HG03439 (cell line): Measurements from ENCODE around the gene SGSM2.

Experiments used
- ATAC-seq: cut with Tn5 transposase; IDR thresholded peaks from one replicate; pipeline ENCODE4 v1.9.1; 2021; ENCODE audit warnings: mild to moderate bottlenecking, moderate library complexity; ENCODE audit not compliant: unreplicated experiment

SGSM2 gene

GRCh38 chr17:2384439-2385127 is 47.3 kb downstream of the SGSM2 start:
- ATAC-seq: no peak

DNA sequence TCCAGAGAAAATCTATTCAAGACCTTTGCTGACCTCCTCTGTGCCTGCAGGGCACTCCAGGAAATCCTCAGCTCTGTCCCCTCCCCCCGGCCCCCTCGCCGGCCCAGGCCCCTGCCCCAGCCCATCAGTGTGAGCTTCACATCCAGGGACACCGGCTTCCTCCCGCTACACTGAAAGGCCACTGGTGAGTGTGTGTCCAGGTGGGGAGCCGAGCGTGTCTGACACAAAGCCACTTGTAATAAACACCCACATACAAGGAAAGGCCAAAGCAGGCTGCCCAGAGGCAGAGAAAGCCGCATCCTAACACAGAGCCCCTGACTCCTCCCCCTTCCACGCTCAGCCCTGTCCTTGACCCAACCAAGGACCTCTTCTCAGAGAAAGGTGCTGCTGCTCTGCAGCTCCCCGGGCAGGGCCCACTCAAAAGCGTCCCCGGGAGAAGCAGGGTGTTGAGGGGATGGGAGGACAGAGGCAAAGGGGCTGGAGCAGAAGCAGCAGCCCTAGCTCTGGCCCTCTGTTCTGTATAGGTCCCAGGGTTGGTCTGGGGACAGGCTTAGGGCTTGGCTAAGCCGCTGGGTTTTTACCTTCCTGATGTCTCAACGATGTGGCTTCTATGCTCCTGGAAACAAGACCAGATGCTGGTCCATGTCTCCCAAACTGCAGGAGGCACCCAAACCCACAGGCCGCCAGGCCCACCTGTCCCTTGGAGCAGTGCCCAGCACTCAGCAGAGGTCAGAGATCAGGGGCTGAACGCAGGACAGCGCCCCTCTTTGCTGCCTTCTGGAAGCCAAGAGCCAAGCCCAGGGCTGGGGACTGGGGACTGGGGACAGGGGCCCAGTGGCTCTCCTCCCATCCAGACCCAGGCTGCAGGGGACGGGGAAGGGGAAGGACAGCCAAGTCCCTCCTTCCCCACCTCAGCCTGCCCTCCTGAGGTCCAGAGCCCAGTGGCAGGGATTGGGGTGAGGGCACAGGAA is 48.2 kb downstream of the SGSM2 start:
- ATAC-seq: no peak

GRCh38 chr17:2386400-2387085 is 49.2 kb downstream of the SGSM2 start:
- no peak for ATAC-seq

- no peak for ATAC-seq
These were observed 50.1 kb downstream of the SGSM2 start for GRCh38 chr17:2387086-2388019.

DNA sequence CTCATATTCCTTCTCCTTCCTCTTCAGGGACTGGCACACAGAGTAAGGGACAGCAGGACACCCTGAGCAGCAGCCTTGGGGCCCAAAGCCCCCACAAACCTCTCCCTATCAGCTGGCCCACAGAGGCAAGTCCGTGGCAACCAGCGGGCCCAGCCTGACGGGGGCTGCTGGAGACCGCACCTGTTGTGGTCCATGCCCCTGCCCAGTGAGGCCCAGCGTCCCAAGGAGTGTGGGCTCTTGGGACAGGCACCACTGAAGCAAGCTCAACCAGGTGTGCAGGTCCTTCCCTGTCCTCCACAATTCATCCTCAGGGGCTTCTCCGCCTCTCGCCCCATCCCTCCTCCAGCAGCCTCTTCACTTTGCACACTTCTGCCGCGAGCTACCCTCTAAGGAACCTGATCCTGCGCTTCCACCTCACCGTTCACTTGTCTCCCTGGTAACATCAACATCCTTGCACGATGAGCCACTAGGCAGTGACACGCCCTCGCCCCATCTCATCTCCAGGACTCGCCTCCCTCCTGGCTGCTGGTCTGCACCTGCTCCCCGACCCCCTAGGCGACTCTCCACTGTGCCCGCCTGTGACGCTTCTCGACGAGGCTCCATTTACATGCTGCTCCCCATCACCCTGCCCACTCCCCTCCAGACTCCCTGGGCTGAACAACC is 50.9 kb downstream of the SGSM2 start:
- ATAC-seq: no peak

- ATAC-seq: no peak
These were observed 51.4 kb downstream of the SGSM2 start for GRCh38 chr17:2388683-2389055.

- ATAC-seq: no peak
These were observed 53.0 kb downstream of the SGSM2 start for GRCh38 chr17:2390199-2390836.

DNA sequence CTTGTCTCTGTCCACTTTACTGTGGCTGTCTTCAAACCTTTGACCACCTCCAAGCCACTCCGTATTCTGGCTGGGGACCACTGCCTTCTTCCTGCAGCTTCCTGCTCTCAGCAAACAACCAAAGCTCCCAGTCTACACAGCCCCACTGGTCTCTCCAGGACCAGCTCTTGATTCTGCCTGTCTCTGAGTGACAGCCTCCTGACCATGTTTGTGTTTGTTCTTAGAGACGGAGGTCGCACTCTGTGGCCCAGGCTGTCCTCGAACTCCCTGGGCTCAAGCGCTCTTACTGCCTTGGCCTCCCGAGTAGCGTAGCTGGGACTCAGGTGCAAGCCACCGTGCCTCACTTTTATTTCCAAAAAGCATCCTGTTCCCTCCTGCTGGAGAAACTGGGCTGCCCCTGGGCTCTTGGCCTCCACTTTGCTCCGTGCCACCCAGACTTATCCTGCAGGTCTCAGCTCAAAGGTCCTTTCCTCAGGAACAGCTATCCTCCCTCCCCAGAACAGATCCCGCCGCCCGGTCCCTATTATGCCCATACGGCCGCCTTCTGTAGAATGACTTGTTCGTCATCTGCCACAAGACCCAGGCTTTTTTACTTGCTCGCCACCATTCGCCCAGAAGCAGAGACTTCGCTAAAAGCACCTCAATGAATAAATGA is 54.4 kb downstream of the SGSM2 start:
- ATAC-seq: no peak

GRCh38 chr17:2392252-2393173 is 55.2 kb downstream of the SGSM2 start:
- ATAC-seq: peak; percentile 44

GRCh38 chr17:2393174-2393953 is 56.1 kb downstream of the SGSM2 start:
- peak; percentile 42 for ATAC-seq

- ATAC-seq: no peak
These were observed 56.9 kb downstream of the SGSM2 start for GRCh38 chr17:2393954-2394749.

DNA sequence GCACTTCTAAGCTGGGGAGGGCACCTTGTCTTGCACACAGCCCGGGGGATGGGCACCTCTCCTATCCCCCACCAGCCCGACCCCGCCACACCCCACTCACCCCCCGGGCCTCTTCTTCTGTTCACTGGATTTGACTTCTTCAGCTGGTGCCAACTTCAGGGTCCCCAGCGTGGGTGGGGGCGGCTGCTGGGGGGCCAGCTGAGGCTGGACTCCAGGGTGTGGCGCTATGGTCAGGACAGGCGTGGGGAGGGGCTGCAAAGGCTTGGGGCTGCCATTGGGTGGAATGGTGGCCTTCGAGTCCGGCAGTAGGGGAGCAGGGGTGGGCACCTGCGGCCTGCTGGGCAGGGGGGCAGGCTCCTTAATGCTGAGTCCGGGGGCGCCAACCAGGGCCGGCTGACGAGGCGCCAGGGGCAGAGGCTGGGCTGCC is 57.5 kb downstream of the SGSM2 start:
- ATAC-seq: no peak

GRCh38 chr17:2395258-2396181 is 58.2 kb downstream of the SGSM2 start:
- ATAC-seq: no peak

- ATAC-seq: no peak
These were observed 58.9 kb downstream of the SGSM2 start for GRCh38 chr17:2396192-2396567.

DNA sequence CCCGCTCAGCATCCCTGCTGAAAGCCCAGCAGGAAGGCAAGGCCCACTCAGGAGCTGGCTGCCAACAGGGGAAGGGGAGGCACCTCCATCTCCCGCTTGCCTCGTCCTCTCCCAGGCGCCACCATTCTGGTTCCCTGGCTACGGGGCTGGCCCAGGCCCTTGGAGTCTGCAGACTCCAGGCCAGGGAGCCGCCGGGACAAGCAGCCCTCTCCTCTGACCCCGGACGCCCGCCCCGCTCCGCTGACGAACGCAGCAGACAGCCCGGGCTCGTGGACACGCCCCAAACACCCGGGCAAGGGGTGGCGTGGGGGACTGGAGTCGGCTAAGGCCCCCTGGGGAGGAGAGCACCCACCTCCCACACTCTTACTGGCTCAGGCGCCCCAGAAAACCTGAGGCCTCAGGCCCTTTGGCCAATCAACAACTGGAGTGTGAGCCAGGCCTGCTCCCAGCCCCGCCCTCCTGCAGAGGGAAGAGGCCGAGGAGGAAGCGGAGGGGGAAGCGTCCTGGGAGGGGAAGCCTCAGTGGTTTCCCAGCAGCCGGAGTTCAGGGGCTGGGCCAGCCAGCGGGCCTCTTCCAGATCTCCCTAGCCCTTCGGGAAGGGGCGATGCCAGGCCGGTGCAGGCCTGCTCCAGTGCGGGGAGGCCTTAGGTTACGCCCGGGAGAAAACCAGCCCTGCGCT is 59.4 kb downstream of the SGSM2 start:
- no peak for ATAC-seq
